ENCODE results near the gene RINT1.

DNA sequence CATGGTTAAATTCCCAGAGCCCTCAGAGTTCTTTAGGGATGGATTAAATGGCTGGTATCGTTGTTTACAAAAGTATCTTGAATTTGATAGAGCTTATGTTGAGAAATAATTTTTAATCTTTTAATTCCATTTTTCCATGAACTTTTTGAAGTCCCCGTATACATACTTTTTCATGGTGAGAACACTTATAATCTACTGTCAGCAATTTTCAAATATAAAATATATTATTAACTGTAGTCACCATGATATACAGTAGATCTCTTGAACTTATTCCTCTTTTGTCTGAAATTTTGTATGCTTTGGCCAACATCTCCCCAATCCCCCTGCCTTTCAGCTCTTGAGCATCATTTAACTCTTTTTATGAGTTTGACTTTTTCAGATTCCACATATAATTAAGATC lies 39.9 kb downstream of the RINT1 start:
- TF ChIP-seq, protein P1, sequence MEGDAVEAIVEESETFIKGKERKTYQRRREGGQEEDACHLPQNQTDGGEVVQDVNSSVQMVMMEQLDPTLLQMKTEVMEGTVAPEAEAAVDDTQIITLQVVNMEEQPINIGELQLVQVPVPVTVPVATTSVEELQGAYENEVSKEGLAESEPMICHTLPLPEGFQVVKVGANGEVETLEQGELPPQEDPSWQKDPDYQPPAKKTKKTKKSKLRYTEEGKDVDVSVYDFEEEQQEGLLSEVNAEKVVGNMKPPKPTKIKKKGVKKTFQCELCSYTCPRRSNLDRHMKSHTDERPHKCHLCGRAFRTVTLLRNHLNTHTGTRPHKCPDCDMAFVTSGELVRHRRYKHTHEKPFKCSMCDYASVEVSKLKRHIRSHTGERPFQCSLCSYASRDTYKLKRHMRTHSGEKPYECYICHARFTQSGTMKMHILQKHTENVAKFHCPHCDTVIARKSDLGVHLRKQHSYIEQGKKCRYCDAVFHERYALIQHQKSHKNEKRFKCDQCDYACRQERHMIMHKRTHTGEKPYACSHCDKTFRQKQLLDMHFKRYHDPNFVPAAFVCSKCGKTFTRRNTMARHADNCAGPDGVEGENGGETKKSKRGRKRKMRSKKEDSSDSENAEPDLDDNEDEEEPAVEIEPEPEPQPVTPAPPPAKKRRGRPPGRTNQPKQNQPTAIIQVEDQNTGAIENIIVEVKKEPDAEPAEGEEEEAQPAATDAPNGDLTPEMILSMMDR (conservative IDR thresholded peaks at IDR 0.05): no peak
- TF ChIP-seq ZFX (IDR thresholded peaks at IDR 0.05): no peak

Data from C4-2B (cell line).